B cell (primary cell): ENCODE data around the gene TTYH1. TPM values are rescaled to one million over a fixed set of nuclear protein-coding genes. Genes with fewer than 3 reads are reported as not detected.

Experiments used
- ATAC-seq: fragments of 200-7000 bp; cut with Tn5 transposase; one replicate; pipeline ENCODE4 v1.10.0; 2021; ENCODE audit warnings: low read depth, mild to moderate bottlenecking, moderate number of reproducible peaks, moderate library complexity
- CTCF ChIA-PET: fragments of 350-600 bp; sonication (Branson Sonifier 250); formaldehyde crosslinking; loops from one replicate; lab custom pipeline; 2021; ENCODE audit warnings: antibody characterized with exemption, inconsistent platforms; lab: Charles Lee
- POLR2A ChIA-PET: fragments of 350-600 bp; sonication (Branson Sonifier 250); formaldehyde crosslinking; loops from one replicate; lab custom pipeline; 2021; ENCODE audit warnings: antibody characterized with exemption; lab: Charles Lee
- DNase-seq: peaks from one replicate; pipeline ENCODE4 v3.0.0; 2013
- H2AFZ ChIP-seq: 2 replicates; pipeline ENCODE4 v1.6.1; 2012; ENCODE audit warnings: mild to moderate bottlenecking, low read depth, low read length; ENCODE audit not compliant: insufficient read depth, poor library complexity, severe bottlenecking
- H3K27ac ChIP-seq, 2 donors: 1 replicate in 1 of 2; 2 replicates in 1 of 2; pipeline ENCODE4 v1.5.1; 2012 to 2013; ENCODE audit warnings: low read length in 2 of 2, mild to moderate bottlenecking in 2 of 2, moderate library complexity in 1 of 2
- H3K27me3 ChIP-seq, 4 experiments: fragments of 200-600 bp in 1 of 4; sonication (generic) in 1 of 4; replicated peaks in 1 of 4; 1 replicate in 2 of 4; 2 replicates in 2 of 4; pipeline versions ENCODE4 v1.6.1 to v1.7.0; 2013 to 2016; ENCODE audit warnings: low read length in 3 of 4, mild to moderate bottlenecking in 2 of 4, mixed read lengths in 1 of 4, moderate library complexity in 1 of 4; ENCODE audit not compliant: insufficient read depth in 4 of 4, control insufficient read depth in 3 of 4; ENCODE audit errors: control extremely low read depth in 1 of 4
- H3K36me3 ChIP-seq, 2 experiments: replicated peaks in 1 of 2; 1 replicate in 1 of 2; 2 replicates in 1 of 2; pipeline versions ENCODE4 v1.6.1 to v1.7.1; 2013; ENCODE audit warnings: low read length in 1 of 2; ENCODE audit not compliant: insufficient read depth in 2 of 2, control insufficient read depth in 1 of 2; ENCODE audit errors: control extremely low read depth in 1 of 2, extremely low read depth in 1 of 2
- H3K4me1 ChIP-seq, 2 donors: fragments of 200-600 bp in 1 of 2; sonication (generic) in 1 of 2; 1 replicate in 1 of 2; 2 replicates in 1 of 2; pipeline versions ENCODE4 v1.5.1 to v1.6.1; 2013 to 2017; ENCODE audit warnings: low read length in 2 of 2; ENCODE audit not compliant: control insufficient read depth in 2 of 2, insufficient read depth in 2 of 2
- H3K4me2 ChIP-seq: replicated peaks from 2 replicates; pipeline ENCODE3; 2012; ENCODE audit warnings: mild to moderate bottlenecking, low read depth, low read length; ENCODE audit not compliant: poor library complexity, severe bottlenecking
- H3K4me3 ChIP-seq, 5 experiments: fragments of 200-600 bp in 1 of 5; sonication (generic) in 1 of 5; 1 replicate in 3 of 5; 2 replicates in 2 of 5; pipeline versions ENCODE4 v1.5.1 to v1.7.0; 2011 to 2016; ENCODE audit warnings: low read length in 4 of 5, mild to moderate bottlenecking in 4 of 5, low read depth in 2 of 5, control low read depth in 1 of 5, moderate library complexity in 1 of 5; ENCODE audit not compliant: insufficient read depth in 1 of 5; ENCODE audit errors: control extremely low read depth in 1 of 5, extremely low read depth in 1 of 5
- H3K79me2 ChIP-seq: fragments of 200-600 bp; sonication (generic); one replicate; pipeline ENCODE4 v1.6.0; 2016; ENCODE audit warnings: low read length; ENCODE audit not compliant: control insufficient read depth, insufficient read depth
- H3K9ac ChIP-seq: fragments of 200-600 bp; sonication (generic); 2 replicates; pipeline ENCODE4 v1.6.1; 2017; ENCODE audit warnings: mild to moderate bottlenecking, low read length, moderate library complexity
- H3K9me3 ChIP-seq, 3 donors: one replicate each; pipeline versions ENCODE4 v1.6.1 to v1.7.1; 2013; ENCODE audit warnings: low read length in 2 of 3; ENCODE audit not compliant: control insufficient read depth in 2 of 3, insufficient read depth in 1 of 3; ENCODE audit errors: control extremely low read depth in 1 of 3
- H4K20me1 ChIP-seq: 2 replicates; pipeline ENCODE4 v1.6.0; 2012; ENCODE audit warnings: mild to moderate bottlenecking, low read length; ENCODE audit not compliant: insufficient read depth, control insufficient read depth, poor library complexity, severe bottlenecking
- H3K27ac Mint-ChIP-seq: one replicate; pipeline ENCODE4 v1.8.0; 2021; ENCODE audit warnings: mixed read lengths
- H3K27me3 Mint-ChIP-seq: one replicate; pipeline ENCODE4 v1.8.0; 2021; ENCODE audit warnings: mixed read lengths
- H3K4me1 Mint-ChIP-seq: one replicate; pipeline ENCODE4 v1.8.0; 2021; ENCODE audit warnings: mixed read lengths
- H3K4me3 Mint-ChIP-seq: one replicate; pipeline ENCODE4 v1.8.0; 2021; ENCODE audit warnings: mixed read lengths
- H3K9me3 Mint-ChIP-seq: one replicate; pipeline ENCODE4 v1.8.0; 2022; ENCODE audit warnings: mixed read lengths; ENCODE audit not compliant: insufficient read depth
- CTCF ChIP-seq: fragments of 200-600 bp; IDR thresholded peaks from one replicate; pipeline ENCODE4 v1.8.0; 2022; ENCODE audit warnings: antibody characterized with exemption, mild to moderate bottlenecking
- EZH2 ChIP-seq: IDR thresholded peaks from 2 replicates; pipeline ENCODE4 v1.6.1; 2012; ENCODE audit warnings: borderline replicate concordance, low read depth, mild to moderate bottlenecking, moderate library complexity, low read length; ENCODE audit not compliant: insufficient read depth, poor library complexity, severe bottlenecking
- WGBS: methylation state at CpG from one replicate; pipeline ENCODE4 v1.1.5; 2013; ENCODE audit warnings: missing lambda C conversion rate; ENCODE audit not compliant: insufficient coverage; 5-methylcytosine and 5-hydroxymethylcytosine counted together
- intact Hi-C: fragments of 100-400 bp; cut with micrococcal nuclease; formaldehyde crosslinking; loops from one replicate; pipeline ENCODE4 v1.10.0; 2022
- polyA plus RNA-seq: library from polyadenylated mRNA; depleted of rRNA; stranded (reverse); fragments of >200 nt; gene quantifications from 2 replicates; pipeline ENCODE4 v1.2.3, GENCODE V29; 2012
- total RNA-seq, 2 donors: library from RNA; stranded (reverse); fragments of 120-200 nt in 1 of 2; gene quantifications; 1 replicate in 1 of 2; 2 replicates in 1 of 2; pipeline versions ENCODE4 v1.2.3 to v1.2.4, GENCODE V29; 2013 to 2022

The TTYH1 gene
- total and polyA plus RNA-seq, 2 donors (not counting 1 experiment from before 2014, with no cell fraction given) = not detected

GRCh38 chr19:54433697-54434096 lies 18.4 kb downstream of the TTYH1 start:
- POLR2A ChIA-PET = interaction anchor here (0.7 kb wide), 1 partner anchor 16 kb away, joined by 4 read pairs; no protein-coding TSS in a partner anchor

More at GRCh38 chr19:54433697-54434096, 18.4 kb downstream of the TTYH1 start:
- no peak for TF ChIP-seq CTCF
- no peak for TF ChIP-seq EZH2
- Histone ChIP-seq H3K4me3 (no peak overlapping the region), H3K4me1 (peaks cover 14 to 22% of the 10 kb centered on the region in 2 donors), H3K36me3 (peaks cover 0 to under 1% of the 10 kb centered on the region in 2 experiments), H3K9ac (no peak overlapping the region), H4K20me1 (peaks cover 11% of the 10 kb centered on the region), H3K4me2 (no peak overlapping the region), H2AFZ (no peak overlapping the region), H3K9me3 (peaks cover 0 to 3% (median 0%) of the 10 kb centered on the region in 3 donors), H3K79me2 (peaks cover 14% of the 10 kb centered on the region), H3K27me3 (peaks cover 0 to 21% (median 9%) of the 10 kb centered on the region in 4 experiments), H3K27ac (no peak overlapping the region)
- H3K9me3 Mint-ChIP-seq = no peaks in the 10 kb centered on the region
- CTCF ChIA-PET = interaction anchor here (1.1 kb wide), 1 partner anchor 79 kb away, joined by 3 read pairs; no protein-coding TSS in a partner anchor
- H3K4me1 Mint-ChIP-seq = peaks cover 12% of the 10 kb centered on the region
- no peak for DNase-seq
- WGBS = 100% methylated on average over 3 of the region's 5 CpGs
- ATAC-seq = no peak
- H3K27ac Mint-ChIP-seq = no peak overlapping the region
- intact Hi-C loops = no loop called here
- H3K4me3 Mint-ChIP-seq = no peak overlapping the region
- peaks cover 10% of the 10 kb centered on the region for H3K27me3 Mint-ChIP-seq
